GM19372 (cell line): ENCODE data around the gene UCHL1.
"Not testable (repeated sequence)": the region's sequence is repeated elsewhere in the genome, so short reads cannot be mapped to it uniquely, and the experiment has no call there.

ENCODE experiments used
- ATAC-seq: cut with Tn5 transposase; IDR thresholded peaks from one replicate; pipeline ENCODE4 v1.9.1; 2021; ENCODE audit warnings: mild to moderate bottlenecking, low read depth, moderate library complexity; ENCODE audit not compliant: unreplicated experiment

UCHL1 gene

DNA sequence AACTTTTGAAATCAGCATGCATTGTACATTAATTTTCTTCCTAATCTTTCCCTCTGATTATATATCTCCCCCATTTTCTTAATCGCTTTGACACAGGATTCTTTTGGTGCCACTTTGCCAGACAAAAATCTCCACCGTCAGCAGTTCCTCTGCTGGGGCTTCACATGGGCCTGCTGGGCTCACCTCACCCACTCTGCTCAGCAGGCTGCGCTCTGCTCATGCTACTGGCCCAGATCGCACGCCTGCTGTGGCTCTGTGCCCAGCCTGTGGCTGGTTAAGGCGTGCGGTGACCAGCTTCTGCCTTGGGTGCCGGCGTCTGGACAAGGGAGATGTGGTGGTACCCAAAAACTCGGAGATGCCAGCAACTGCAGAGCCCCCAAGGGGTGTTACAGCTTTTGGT, 31.1 kb downstream of the UCHL1 start:
- ATAC-seq: no peak

- no peak for ATAC-seq
Observed at GRCh38 chr4:41288254-41288653, 31.5 kb downstream of the UCHL1 start.

DNA sequence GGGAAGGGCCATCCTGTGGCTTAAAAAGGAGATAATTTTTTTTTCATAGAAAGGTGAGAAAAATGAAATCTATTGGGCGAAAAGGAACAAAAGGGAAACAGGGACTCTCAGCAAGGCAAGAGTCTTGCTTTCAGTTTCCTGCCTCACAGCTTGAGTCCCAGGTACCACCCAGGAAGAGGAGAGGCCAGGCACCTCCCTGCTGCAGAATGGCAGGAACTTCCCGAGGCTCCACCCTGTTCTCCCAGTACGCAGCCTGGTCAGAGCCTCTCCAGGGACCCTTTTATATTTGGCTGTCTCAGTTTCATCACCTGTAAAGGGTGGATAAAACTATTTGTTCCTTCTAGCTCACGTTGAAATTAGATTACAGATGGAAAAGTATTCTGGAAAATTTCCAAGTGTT, 33.8 kb downstream of the UCHL1 start:
- ATAC-seq: no peak

GRCh38 chr4:41294445-41295062, 37.8 kb downstream of the UCHL1 start:
- no peak for ATAC-seq

DNA sequence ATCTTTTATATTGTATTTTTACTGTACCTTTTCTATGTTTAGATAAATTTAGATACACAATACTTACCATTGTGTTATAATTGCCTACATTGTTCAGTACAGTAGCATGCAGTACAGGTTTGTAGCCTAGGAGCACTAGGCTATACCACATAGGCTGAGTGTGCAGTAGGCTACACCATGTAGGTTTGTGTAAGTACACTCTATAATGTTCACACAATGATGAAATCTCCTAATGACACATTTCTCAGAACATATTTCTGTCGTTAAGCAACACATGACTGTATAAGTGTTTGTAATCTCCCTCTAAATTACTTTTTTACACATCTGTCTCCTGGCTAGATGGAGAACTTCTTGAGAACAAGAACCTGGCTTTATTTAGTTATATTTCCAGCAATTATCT, 40.3 kb downstream of the UCHL1 start:
- no peak for ATAC-seq

- ATAC-seq: no peak
Observed at GRCh38 chr4:41297832-41298231, 41.1 kb downstream of the UCHL1 start.

DNA sequence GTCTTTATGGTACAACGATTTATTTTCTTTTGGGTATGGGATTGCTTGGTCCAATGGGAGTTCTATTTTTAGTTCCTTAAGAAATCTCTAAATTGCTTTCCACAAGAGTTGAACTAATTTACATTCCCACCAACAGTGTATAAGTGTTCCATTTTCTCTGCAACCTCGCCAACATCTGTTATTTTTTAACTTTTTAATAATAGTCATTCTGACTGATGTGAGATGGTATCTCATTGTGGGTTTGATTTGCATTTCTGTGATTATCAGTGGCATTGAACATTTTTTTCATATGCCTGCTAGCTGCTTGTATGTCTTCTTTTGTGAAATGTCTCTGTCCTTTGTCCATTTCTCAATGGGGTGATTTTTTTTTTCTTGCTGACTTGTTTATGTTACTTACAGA, 42.8 kb downstream of the UCHL1 start:
- ATAC-seq: no peak

DNA sequence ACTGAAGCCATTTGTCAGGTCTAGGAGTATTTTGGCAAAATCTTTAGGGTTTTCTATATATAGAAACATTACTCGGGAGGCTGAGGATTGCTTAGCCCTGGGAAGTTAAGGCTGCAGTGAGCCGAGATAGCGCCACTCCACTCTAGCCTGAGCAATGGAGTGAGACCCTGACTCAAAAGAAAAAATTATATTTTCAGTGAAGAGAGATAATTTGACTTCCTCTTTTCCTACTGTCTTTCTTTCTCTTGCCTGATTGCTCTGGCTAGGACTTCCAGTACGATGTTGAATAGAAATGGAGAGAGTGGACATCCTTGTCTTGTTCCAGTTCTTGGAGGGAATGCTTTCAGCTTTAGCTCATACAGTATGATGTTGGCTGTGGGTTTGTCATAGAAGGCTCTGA, 44.4 kb downstream of the UCHL1 start:
- ATAC-seq: no peak

GRCh38 chr4:41303372-41304118, 46.8 kb downstream of the UCHL1 start:
- no peak for ATAC-seq

- no peak for ATAC-seq
Observed at GRCh38 chr4:41304221-41304620, 47.5 kb downstream of the UCHL1 start.

DNA sequence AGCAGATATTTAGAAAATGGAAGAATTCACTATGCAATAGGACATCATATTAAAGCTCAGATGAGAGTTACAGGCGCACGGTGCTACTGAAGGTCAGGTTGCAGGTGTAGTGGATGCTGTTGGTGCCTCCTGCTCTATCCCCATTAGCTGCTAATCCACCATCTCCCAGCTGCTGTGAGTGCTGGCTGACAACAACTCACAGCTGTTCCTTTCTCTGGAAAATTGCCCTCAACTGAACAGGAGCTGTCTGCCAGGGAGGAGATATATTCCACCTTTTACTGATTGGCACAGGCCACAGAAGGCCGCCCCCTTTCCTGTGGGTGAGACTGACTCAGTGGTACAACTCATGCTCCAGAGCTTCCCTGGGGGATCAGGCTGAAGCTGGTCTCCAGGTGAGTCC, 48.7 kb downstream of the UCHL1 start:
- ATAC-seq: no peak

DNA sequence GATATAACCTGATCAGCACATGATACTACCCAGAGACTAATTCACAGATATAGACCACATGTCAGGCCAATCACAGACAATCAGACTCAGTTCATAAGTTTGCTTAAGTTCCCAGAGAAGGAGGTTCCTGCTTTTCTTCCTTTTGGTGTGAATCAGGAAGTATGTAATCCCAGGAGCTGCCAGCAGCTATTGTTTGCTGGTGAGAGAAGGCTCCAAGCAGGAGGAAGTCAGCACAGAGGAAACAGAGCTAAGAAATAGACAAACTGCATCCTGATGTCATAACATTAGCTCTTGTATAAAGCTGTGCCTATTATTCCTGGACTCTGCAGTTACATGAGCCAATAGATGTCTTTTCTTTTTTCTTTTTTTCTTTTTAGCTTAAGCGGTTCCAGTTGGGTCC, 50.9 kb downstream of the UCHL1 start:
- ATAC-seq: no peak

DNA sequence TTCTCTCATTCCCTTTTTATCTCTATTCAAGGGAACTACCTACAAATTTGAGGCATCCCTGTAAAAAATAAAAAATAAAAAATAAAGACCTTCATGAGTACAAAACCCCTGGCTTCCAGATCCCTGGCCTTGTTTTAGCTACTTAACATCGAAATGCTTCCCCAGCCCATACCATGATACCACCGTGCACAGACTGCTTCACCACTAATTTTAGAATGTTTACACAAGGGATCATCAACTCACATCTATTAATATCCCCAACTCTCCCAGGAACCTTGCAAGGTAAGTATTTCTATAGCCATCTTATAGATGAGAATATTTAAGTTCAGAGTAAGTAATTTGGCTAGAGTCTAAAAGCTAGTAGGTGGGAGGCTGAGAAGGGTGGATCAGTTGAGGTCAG, 51.7 kb downstream of the UCHL1 start:
- ATAC-seq: no peak

DNA sequence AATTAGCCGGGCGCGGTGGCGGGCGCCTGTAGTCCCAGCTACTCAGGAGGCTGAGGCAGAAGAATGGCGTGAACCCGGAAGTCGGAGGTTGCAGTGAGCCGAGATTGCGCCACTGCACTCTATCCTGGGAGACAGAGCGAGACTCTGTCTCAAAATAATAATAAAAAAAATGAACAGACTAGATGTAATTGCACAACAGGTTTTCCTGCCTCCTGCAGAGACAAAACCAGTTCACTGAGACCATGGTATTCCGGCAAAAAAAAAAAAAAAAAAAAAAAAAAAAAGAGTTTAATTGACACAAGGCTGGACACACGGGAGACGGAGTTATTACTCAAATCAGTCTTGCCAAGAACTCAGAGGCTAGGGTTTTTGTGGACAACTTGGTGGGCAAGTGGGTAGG, 58.7 kb downstream of the UCHL1 start:
- ATAC-seq: not testable (repeated sequence)

GRCh38 chr4:41315862-41316261, 59.1 kb downstream of the UCHL1 start:
- ATAC-seq: no peak
